Measurements from ENCODE around the gene ATRN.
"Not testable (repeated sequence)": the region's sequence is repeated elsewhere in the genome, so short reads cannot be mapped to it uniquely, and the experiment has no call there.

Gene ATRN

DNA sequence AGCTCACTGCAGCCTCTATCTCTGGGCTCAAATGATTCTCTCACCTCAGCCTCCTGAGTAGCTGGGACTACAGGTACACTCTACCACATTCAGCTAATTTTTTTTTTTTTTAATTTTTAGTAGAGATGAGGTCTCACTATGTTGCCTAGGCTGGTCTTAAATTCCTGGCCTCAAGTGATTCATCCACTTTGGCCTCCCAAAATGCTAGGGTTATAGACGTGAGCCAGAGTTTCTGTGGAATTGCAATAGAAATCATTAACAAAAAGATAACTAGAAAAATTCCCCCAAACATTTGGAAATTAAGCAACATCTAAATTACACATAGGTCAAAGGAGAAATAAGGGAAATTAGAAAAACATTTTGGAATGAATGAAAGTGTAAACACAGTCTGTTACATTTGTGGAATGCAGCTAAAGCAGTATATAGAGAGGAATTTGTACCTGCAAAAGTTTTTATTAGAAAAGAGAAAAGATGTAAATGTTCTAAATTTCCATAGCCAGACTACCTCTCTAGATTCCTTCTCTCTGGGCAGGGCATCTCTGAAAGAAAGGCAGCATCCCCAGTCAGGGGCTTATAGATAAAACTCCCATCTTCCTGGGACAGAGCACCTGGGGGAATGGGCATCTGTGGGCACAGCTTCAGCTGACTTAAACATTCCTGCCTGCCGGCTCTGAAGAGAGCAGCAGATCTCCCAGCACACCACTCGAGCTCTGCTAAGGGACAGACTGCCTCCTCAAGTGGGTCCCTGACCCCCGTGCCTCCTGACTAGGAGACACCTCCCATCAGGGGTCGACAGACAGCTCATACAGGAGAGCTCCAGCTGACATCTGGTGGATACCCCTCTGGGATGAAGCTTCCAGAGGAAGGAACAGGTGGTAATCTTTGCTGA is 51.3 kb downstream of the ATRN start:
- DNase-seq, result no peak

DNA sequence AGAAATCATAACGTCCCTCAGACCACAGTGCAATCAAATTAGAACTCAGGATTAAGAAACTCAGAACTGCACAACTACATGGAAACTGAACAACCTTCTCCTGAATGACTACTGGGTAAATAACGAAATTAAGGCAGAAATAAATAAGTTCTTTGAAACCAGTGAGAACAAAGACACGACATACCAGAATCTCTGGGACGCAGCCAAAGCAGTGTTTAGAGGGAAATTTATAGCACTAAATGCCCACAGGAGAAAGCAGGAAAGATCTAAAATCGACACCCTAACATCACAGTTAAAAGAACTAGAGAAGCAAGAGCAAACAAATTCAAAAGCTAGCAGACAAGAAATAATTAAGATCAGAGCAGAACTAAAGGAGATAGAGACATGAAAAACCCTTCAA is 53.9 kb downstream of the ATRN start:
- not testable (repeated sequence) for DNase-seq

DNA sequence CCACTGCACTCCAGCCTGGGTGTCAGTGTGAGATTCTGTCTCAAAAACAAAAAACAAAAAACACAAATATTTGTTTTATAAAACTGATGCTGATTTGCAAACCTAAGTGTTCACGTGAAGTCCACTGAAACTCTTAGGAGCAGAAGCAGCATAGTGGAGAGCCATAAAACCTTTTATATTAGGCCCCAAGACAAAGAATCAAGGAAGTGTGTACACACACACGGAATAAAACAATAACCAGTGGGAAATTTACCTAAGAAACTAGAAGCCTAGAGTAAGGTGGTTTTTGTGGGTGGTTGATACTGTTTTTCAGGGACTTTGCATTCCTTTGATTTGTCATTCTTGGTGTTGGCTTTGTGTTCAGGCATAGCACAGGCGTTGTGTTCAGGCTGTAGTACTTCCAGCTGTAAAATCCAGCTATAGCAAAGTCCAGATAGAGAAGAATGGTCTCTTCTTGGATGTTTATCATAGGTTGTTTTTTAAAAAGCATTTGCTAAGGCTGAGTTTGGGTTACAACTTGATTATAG is 61.3 kb downstream of the ATRN start:
- DNase-seq, result no peak

DNA sequence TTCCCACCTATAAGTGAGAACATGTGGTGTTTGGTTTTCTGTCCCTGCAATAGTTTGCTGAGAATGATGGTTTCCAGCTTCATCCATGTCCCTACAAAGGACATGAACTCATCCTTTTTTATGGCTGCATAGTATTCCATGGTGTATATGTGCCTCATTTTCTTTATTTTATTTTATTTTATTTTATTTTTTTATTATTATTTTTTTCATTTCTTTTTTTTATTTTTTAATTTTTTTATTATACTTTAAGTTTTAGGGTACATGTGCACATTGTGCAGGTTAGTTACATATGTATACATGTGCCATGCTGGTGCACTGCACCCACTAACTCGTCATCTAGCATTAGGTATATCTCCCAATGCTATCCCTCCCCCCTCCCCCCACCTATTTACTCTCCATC is 66.9 kb downstream of the ATRN start:
- DNase-seq, result not testable (repeated sequence)

DNA sequence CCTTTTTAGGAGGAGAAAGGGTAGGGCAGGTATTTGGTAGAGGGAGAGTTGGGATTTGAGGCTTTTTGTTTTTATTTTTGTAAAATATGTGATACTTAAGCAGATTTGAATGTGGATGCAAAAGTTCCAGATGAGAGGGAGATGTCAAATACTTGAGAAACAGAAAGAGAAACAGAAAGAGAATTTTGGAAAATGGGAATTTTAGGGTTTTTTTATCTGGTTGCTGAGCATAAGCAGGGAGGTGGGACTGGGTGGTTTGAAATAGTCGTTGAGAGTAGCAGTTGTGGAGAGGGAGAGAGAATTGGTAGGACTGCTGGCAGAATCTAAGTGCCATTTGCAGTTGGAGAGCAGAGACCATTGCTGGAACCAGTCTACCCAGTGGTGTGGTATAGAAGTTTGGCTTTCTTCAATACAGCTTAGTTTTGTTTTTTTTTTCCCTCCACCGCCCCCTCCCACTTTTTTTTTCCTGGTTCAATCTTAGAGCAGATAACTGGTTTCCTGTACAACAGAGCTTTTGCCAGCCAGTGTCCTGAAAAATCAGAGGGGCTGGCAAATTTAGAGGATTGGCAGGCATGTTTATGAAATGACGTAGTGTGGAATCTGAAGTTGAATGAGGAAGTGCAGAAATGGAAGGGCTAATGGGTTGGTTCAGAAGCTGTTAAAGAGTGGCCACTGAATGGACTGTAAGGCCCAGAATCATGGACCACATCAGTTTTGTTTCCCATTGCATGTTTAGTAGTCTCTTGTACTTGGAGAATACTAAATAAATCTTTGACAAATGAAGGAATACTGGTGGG is 68.7 kb downstream of the ATRN start:
- DNase-seq, result no peak

DNA sequence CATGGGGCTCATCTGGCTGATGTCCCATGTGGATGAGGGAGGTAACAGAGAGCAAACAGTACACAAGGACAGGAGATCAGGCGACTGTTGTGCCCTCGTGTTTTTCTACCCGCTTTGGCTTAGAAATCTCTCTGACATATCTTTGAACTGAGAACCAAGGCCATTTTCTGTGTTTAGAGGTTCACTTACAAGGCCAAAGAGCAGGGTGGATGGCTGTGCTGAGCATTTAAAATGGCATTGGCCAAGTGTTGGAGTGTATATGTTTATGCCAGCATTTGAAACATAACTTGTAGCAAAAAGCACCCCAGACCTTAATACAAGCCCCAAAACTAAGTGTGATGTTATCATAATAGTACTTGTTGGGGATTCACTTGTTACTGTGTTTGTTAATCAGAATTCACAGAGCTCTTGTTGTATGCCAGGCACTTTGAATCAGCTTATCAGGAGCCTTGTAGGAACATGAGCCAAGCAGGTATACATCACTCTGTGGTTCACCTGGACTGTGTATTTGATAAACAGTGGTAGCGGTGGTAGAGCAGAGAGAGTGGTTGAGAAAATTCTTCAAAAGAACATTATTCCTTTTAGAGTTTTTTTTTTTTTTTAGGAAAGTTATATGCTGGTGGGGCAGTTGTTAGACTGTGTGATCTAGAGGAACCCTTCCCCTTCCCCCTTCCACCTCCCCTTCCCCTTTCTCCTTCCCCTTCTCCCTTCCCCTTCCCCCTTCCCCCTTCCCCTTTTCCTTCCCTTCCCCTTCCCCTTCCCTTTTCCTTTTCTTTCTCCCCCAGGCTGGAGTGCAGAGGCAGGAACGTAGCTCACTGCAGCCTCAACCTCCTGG is 71.3 kb downstream of the ATRN start:
- no peak for DNase-seq

DNA sequence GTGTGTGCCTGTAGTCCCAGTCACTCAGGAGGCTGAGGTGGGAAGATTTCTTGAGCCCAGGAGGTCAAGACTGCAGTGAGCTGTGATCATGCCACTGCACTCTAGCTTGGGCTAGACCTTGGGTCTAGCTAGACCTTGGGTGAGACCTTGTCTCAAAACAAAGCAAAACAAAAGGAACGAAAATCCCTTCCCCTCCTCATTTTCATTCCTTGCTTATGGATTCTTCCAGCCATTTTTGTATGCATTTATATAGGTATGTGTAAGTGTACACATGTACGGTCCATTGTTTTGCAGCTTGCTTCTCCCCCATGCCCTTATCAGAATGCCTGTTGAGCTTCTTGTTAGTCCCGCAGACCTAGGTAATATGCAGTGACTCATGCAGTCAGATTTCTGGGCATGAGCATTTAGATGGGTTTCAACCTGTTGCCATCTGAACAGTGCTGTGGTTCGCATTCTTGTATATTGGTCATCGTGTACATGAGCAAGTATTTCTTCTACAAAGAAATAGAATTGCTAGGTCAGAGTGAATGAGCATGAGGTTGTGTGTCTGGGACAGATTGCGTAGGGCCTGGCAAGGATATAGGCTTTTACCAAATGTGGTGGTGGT is 73.2 kb downstream of the ATRN start:
- DNase-seq, result no peak

DNA sequence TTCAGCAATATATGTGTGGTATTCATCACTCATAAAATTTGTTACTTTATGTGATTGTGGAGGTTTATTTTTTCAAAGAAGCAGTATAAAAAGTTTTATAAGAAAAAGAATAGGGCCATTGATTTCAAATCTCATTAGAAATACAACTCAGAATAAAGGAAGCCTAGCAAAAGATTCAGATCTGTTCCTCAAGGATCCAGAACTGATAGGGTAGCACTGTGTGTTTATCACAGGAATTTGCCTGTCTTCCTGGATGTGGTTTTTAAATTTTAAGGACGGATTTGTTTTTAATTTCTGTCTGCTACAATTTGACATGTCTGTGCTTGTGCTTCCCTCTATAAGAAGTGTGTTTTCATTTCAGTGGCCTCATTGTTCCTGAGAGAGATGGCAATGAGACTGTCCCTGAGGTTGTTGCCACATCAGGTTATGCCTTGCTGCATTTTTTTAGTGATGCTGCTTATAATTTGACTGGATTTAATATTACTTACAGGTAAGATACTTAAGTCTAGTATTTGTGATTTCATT is 74.6 kb downstream of the ATRN start:
- no peak for DNase-seq

DNA sequence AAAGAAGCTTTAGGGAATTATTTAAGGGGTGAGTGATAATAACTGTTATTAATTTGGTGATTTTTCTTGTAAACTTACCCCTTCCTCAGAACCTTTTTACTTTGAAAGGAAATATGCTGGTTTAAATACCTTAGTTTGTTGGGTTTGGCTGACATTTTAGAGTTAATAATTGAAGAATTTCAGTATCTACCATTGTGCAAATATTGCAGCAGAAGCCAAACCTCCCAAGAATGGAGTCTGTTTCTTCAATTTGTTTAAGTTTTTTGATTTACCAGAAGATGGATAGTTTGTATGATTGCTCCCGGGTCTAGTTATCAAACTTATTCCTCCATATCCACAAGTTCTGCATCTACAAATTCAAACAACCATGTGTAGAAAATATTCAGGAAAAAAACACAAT is 77.1 kb downstream of the ATRN start:
- DNase-seq, result no peak

DNA sequence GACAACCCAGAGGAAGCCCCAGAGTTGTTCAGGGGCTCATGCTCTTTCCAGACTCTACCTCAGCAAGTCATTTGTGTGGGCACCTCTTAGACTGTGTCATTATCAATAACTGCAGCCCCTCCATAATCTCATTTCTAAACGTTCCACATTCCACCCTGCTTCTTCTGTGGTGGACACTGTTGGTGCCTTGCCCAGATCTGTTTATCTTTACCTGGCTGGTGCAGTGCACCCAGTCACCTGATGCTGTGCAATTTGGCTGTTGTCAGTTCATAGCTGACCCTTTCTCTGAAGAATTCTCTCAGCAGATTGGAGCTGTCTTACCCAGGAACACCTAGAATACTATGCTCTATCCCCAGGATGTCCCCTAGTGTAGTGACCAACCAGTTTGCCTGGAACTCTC is 80.0 kb downstream of the ATRN start:
- DNase-seq, result no peak

DNA sequence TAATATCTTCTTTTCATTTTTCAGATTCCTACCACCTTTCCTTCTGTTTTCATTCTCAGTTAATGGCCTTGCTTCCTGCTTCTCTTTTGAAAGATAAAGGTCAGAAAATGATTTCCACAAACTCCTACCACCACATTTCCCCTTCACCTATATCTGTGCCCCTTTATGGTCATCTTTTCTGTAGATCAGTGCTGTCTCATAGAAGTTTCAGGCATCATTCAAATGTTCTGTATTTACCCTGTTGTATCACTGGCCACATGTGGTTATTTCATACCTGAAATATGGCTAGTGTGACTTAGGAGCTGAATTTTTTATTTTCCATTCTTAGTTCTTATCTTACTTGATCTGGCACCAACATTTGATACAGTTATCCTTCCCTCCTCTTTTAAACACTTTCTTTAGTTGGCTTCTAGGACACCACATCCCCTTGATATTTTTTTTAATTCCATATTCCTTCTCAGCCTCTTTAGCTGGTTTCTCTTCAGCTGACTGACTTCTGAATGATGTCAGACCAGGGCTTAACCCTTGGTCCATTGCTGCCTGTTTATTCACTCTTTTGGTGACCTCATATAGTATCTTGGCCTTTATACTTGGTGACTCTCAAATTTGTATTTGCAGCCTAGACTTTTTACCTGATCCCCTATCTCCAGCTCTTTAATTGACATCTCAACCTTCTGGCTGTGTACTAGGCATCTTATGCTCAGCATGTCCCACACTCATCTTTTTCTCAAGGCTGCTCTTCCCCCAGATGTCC is 81.0 kb downstream of the ATRN start:
- DNase-seq, result no peak

DNA sequence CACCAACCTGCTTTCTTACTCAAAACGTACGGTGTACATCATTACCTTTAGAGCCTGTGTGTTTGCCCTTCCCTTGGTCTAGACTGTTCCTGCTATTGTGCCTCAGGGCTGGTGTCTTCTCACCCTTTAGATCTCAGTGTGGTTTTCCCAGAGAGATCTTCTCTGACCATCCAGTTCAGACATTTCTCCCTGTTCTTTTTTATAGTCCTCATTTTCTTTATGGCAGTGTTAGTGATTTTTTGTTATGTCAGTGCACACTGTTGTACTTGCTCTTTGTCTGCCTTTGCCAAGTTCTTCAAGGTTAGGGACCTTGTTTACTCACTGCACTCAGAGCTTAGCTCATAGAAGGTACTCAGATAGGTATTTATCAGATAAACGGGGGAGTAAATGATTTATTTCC is 82.8 kb downstream of the ATRN start:
- no peak for DNase-seq

DNA sequence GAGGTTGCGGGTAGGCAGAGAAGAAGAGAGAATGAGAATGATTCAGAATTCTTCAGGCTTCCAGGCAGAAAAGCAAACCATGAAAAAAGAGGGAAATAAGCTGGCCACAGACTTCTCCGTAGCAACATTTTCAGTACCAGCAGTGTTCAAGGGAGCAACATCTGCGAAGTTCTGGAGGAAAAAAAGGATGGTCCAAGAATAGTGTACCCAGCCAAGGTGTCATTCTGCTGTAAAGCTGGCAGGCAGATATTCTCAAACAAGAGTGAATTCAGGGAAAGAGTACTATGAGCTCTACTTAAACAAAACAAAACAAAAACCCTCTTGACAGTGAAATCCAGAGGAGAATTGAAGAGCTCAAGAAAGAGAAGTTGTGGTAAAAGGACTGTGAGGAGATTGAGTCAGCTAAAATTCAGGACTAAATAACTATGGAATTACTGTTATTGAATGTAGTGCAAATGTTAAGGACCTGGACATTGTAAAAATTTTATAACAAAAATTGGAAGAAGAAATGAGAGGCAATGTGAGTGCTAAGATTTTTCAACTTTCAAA is 86.5 kb downstream of the ATRN start:
- DNase-seq, result peak; percentile 59

DNA sequence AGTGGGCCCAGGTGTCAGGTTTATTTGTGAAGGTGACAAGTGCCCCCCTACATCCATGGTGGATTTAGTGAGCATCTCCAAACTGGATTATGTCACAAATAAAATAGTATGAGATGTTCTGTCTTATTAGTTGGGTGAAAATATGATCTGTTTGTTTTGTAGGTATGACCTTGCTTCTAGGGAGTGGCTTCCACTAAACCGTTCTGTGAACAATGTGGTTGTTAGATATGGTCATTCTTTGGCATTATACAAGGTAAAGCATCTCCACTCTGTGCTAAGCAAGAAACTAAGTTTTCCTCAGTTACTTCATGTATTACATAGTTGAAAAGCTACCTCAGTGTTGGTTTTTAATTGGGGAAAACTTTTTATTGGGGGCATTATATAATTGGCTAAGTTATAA is 88.4 kb downstream of the ATRN start:
- DNase-seq, result no peak

DNA sequence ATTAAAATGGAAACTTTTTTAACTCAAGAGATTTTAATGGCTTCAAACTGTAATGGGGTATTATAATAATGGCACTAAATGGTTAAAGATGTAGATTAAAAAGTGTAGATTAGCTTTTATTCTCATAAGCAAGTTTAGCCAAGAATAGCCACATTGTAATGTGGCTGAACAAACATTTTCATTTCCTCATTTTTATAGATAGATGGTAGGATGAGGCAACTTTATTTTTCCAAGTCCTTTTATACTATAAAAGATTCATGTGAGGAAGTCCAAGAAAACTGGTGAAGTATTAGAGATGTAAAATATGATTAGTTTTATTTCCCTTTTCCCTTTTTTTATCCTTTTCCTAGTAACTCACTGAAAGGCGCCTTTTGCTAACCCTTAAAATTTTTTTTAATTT is 88.8 kb downstream of the ATRN start:
- peak; percentile 82 for DNase-seq

DNA sequence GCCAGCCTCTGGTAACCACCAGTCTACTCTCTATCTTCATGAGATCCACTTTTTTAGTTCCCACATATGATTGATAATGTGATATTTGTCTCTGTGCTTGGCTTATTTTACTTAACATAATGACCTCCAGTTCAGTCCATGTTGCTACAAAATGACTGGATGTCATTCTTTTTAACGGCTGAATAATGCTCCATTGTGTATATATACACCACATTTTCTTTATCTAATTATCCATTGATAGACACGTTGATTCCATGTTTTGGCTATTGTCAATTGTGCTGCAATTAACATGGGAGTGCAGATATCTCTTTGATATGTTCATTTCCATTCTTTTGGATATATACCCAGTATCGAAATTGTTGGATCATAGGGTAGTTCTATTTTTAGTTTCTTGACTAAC is 89.3 kb downstream of the ATRN start:
- DNase-seq, result no peak

DNA sequence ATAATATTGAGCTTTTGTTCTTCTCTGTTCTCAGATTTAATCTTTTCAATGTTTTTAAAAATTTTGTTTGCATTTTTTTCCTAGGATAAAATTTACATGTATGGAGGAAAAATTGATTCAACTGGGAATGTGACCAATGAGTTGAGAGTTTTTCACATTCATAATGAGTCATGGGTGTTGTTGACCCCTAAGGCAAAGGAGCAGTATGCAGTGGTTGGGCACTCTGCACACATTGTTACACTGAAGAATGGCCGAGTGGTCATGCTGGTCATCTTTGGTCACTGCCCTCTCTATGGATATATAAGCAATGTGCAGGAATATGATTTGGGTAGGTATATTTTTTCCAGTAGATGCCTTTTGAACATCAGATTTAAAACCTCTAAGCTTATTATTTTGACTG is 89.8 kb downstream of the ATRN start:
- DNase-seq, result no peak

DNA sequence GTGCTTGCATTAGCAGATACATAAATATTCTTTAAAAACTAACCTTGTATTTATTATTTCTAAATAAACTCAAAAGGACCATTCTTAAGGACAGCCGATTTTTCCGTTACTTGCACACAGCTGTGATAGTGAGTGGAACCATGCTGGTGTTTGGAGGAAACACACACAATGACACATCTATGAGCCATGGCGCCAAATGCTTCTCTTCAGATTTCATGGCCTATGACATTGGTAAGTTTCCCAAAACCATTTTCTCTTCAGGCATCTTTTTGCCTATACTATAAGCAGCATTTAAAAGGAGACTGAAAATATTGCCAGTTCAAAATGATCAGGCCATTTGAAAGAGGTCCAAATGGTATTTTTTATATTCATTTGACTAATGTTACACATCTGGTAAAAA is 92.3 kb downstream of the ATRN start:
- no peak for DNase-seq

DNA sequence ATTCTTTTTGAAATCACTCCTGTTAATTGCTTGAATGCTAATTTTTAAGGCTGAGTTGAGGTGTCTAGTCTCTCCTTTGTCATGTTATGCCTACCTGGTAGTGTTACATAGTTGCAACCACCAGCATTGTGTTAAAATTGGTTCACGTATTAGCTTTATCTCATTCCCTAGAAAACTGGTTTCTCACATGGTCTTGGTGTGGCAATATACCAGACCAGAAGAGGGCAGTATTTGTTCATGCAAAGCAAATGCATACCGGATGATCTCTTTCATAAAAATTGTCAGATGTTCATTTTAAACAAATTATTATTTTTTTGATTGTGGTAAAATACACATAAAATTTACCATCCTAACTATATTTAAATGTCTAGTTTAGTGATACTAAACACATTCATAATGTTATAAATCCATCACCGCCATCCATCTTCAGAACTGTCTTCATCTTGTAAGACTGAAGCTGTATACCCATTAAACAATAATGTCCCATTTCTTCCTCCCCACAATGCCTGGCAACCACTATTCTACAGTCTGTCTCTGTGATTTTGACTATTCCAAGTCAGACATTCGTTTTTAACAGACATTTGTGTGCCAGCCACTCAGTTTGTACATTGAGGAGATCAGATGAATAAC is 92.8 kb downstream of the ATRN start:
- DNase-seq, result peak; percentile 51

DNA sequence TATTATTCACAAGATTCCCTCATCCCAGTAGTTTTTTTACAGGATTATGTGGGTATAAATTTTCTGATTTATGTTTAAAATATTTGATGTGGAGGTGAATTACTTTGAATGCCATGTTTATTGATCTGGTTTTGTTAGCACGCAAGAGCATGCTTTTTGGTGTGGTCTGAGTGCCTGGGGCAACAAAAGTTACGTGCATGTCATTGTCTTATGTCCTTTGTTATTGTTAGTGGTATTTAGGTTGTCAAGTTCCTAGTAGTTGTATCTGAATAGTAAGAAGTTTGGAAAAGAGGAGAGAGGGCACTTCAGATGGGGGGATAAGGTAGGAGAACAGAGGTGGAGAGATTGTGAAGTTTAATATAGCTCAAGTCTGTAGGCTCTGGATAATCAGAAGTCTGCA is 95.0 kb downstream of the ATRN start:
- no peak for DNase-seq

DNA sequence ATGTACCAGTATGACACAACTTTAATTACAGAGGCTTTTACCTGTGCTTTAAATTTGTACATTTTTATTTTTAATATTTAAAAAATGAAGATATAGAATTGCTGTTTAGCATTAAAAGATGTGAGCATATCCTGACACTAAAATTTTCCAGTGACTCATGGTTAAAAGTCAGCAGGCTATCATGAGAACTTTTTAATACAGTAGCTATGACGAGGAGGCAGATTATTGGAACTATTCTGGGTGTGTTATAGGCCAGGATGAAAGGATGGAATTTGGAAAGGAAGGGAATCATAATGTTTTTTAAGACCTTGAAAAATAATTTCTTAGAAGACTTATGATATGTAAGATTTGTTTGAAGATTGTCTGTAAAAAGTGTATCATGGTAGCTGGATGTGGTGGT is 101.3 kb downstream of the ATRN start:
- no peak for DNase-seq
